GM12892 (cell line): Measurements from ENCODE around the gene RRAS2.

ENCODE experiments used
- POLR2A ChIP-seq: IDR thresholded peaks from 2 replicates; pipeline ENCODE4 v1.6.1; 2011; ENCODE audit warnings: low read depth, low read length, control low read depth
- POLR2AphosphoS5 ChIP-seq: IDR thresholded peaks from 2 replicates; pipeline ENCODE4 v1.6.1; 2011; ENCODE audit warnings: low read depth, low read length, control low read depth
- TAF1 ChIP-seq: IDR thresholded peaks from 2 replicates; pipeline ENCODE4 v1.6.1; 2011; ENCODE audit warnings: low read depth, mild to moderate bottlenecking, control low read depth, low read length, borderline replicate concordance

- TF ChIP-seq POLR2A (no peak), TAF1 (no peak), POLR2AphosphoS5 (no peak)
Observed at GRCh38 chr11:14378171-14378570, 19.2 kb upstream of the RRAS2 start.
